Ishikawa (cell line): ENCODE results near the gene NUDCD3.

Experiments
- CEBPB ChIP-seq: IDR thresholded peaks from 2 replicates; pipeline ENCODE4 v1.6.1; 2012
- CREB1 ChIP-seq: IDR thresholded peaks from 2 replicates; pipeline ENCODE4 v1.6.1; 2012; ENCODE audit warnings: low read depth
- EGR1 ChIP-seq: IDR thresholded peaks from 2 replicates; pipeline ENCODE4 v1.6.1; 2012
- EP300 ChIP-seq: IDR thresholded peaks from 2 replicates; pipeline ENCODE4 v1.6.1; 2012; ENCODE audit warnings: borderline replicate concordance
- FOXM1 ChIP-seq: IDR thresholded peaks from 2 replicates; pipeline ENCODE4 v1.6.1; 2012; ENCODE audit warnings: low read depth, borderline replicate concordance
- NFIC ChIP-seq: IDR thresholded peaks from 2 replicates; pipeline ENCODE4 v1.6.1; 2012
- RAD21 ChIP-seq: IDR thresholded peaks from 2 replicates; pipeline ENCODE4 v1.6.1; 2012; ENCODE audit warnings: low read depth
- TAF1 ChIP-seq: IDR thresholded peaks from 2 replicates; pipeline ENCODE4 v1.6.1; 2012; ENCODE audit warnings: low read depth, mild to moderate bottlenecking
- TCF12 ChIP-seq: IDR thresholded peaks from 2 replicates; pipeline ENCODE4 v1.6.1; 2012; ENCODE audit warnings: low read depth
- TEAD4 ChIP-seq: IDR thresholded peaks from 2 replicates; pipeline ENCODE4 v1.6.1; 2012
- YY1 ChIP-seq: IDR thresholded peaks from 2 replicates; pipeline ENCODE4 v1.6.1; 2012; ENCODE audit warnings: low read depth
- ZBTB7A ChIP-seq: IDR thresholded peaks from 2 replicates; pipeline ENCODE4 v1.6.1; 2012; ENCODE audit warnings: low read depth
- TF ChIP-seq, protein P1 (sequence below): IDR thresholded peaks from 2 replicates; pipeline ENCODE4 v1.6.1; 2012; ENCODE audit warnings: low read depth, mild to moderate bottlenecking
- TF ChIP-seq, protein P2 (sequence below): IDR thresholded peaks from 2 replicates; pipeline ENCODE4 v1.6.1; 2012
- TF ChIP-seq, protein P3 (sequence below): IDR thresholded peaks from 2 replicates; pipeline ENCODE4 v1.6.1; 2012

NUDCD3 gene

DNA sequence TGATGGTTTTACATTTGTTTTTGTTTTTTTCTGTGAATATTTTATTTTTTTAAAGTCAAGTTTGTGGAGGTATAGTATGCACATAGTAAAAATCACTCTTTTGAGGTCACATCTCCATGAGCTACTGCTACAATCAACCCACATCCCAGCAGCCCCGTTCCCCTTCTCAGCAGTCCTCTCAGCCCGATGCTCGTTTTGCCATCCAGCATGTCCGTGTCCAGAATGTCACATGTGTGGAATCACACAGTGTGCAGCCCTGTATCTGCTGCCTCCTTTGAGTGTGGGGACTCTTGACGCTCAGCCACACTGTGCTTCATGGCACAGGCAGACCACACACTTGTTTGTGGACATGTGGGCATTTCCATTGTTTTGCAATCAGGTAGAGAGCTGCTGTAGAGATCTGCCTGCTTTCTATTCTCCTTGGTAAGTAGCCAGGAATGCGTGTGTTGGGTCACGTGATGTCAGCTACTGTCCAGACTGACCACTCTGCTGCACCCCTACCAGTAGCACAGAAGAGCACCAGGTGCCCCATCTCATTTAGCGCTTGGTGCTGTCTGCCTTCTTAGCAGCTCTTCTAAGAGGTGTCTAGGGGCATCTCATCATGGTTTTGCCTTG, 93.4 kb downstream of the NUDCD3 start:
- TF ChIP-seq TEAD4 = no peak
- no peak for TF ChIP-seq TAF1
- no peak for TF ChIP-seq ZBTB7A
- no peak for TF ChIP-seq NFIC
- TF ChIP-seq TCF12 = no peak
- no peak for TF ChIP-seq EP300
- no peak for TF ChIP-seq FOXM1
- no peak for TF ChIP-seq CREB1
- TF ChIP-seq, protein P1, sequence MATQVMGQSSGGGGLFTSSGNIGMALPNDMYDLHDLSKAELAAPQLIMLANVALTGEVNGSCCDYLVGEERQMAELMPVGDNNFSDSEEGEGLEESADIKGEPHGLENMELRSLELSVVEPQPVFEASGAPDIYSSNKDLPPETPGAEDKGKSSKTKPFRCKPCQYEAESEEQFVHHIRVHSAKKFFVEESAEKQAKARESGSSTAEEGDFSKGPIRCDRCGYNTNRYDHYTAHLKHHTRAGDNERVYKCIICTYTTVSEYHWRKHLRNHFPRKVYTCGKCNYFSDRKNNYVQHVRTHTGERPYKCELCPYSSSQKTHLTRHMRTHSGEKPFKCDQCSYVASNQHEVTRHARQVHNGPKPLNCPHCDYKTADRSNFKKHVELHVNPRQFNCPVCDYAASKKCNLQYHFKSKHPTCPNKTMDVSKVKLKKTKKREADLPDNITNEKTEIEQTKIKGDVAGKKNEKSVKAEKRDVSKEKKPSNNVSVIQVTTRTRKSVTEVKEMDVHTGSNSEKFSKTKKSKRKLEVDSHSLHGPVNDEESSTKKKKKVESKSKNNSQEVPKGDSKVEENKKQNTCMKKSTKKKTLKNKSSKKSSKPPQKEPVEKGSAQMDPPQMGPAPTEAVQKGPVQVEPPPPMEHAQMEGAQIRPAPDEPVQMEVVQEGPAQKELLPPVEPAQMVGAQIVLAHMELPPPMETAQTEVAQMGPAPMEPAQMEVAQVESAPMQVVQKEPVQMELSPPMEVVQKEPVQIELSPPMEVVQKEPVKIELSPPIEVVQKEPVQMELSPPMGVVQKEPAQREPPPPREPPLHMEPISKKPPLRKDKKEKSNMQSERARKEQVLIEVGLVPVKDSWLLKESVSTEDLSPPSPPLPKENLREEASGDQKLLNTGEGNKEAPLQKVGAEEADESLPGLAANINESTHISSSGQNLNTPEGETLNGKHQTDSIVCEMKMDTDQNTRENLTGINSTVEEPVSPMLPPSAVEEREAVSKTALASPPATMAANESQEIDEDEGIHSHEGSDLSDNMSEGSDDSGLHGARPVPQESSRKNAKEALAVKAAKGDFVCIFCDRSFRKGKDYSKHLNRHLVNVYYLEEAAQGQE = no peak
- no peak for TF ChIP-seq CEBPB
- TF ChIP-seq, protein P2, sequence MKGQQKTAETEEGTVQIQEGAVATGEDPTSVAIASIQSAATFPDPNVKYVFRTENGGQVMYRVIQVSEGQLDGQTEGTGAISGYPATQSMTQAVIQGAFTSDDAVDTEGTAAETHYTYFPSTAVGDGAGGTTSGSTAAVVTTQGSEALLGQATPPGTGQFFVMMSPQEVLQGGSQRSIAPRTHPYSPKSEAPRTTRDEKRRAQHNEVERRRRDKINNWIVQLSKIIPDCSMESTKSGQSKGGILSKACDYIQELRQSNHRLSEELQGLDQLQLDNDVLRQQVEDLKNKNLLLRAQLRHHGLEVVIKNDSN = no peak
- no peak for TF ChIP-seq RAD21
- TF ChIP-seq, protein P3, sequence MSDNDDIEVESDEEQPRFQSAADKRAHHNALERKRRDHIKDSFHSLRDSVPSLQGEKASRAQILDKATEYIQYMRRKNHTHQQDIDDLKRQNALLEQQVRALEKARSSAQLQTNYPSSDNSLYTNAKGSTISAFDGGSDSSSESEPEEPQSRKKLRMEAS = no peak
- TF ChIP-seq YY1 = no peak
- TF ChIP-seq EGR1 = no peak

DNA sequence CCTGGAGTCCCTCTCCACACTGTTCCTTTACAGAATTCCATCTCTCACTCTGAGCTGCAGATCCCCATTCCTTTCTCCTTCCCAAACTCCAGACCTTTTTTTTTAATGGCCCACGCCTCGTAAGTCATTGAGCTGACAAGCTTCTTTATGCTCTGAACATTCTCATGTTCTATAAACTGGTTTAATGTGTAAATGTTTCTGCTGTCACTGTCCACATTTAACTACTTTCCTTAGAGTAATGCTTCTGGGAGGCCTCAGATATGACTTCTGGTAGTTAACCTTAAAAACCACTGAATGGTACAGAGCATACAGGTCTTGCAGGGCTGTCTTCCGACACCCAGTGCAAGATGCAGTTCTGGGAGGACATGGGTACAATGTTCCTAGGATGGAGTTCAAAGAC, 94.0 kb downstream of the NUDCD3 start:
- TF ChIP-seq FOXM1 (no peak), TAF1 (no peak), RAD21 (no peak), NFIC (no peak), ZBTB7A (no peak), TCF12 (no peak), YY1 (no peak)
- TF ChIP-seq, protein P2 = no peak
- TF ChIP-seq, protein P1 = no peak
- TF ChIP-seq, protein P3 = no peak

DNA sequence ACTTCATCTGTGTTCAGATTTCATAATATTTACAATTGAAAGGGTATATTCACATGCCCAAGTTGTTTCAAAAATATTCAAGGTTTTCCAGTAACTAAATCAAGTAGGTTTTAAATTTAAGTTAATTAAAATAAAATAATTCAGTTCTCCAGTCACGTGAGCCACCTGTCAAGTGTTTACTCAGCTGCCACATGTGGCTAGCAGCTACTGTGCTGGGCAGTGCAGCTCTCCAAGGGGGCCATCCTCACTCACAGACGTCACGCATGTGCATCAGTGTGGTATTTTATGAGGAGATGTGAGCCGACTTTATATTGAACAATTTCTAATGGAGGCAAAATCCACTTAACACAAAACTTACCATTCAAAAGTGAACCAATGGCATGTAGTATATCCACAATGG, 95.4 kb downstream of the NUDCD3 start:
- TF ChIP-seq CEBPB (no peak), NFIC (no peak), ZBTB7A (no peak), YY1 (no peak), EGR1 (no peak), RAD21 (no peak)

DNA sequence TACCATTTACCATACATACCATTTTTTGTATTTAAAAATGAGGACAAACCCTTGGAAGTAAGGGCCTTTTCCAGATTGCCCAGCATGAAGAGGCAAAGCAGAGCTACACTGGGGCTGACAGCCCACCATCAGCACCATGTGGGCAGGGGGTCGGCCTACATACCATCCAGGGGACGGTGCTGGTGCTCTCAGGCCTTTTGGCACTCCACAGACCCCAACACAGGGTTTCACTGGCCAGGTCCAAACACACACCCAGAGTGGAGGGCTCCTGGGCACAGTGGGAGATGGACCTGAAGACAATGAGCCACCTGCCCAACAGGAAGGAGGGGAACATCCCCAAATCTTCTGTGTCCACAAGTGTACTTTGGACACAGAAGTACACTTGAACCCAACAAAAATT, 95.8 kb downstream of the NUDCD3 start:
- no peak for TF ChIP-seq YY1
- no peak for TF ChIP-seq EP300
- TF ChIP-seq CREB1 = no peak
- no peak for TF ChIP-seq ZBTB7A
- TF ChIP-seq, protein P3 = no peak
- no peak for TF ChIP-seq FOXM1
- no peak for TF ChIP-seq NFIC
- TF ChIP-seq, protein P2 = no peak
- no peak for TF ChIP-seq CEBPB
- TF ChIP-seq EGR1 = no peak
- TF ChIP-seq RAD21 = no peak
- TF ChIP-seq, protein P1 = no peak
- no peak for TF ChIP-seq TEAD4
- TF ChIP-seq TAF1 = no peak
